ENCODE results near the gene ASRGL1.

Gene ASRGL1

GRCh38 chr11:62390722-62391121, 53.5 kb downstream of the ASRGL1 start:
- no peak overlapping the region for H3K27ac ChIP-seq
- TF ChIP-seq CTCF (IDR thresholded peaks at IDR 0.05; ENCODE audit: low read depth, low read length), result no peak
- H3K27me3 ChIP-seq (ENCODE audit: insufficient read depth, low read depth, severe bottlenecking), result no peaks in the 10 kb centered on the region
- H3K36me3 ChIP-seq, result peaks cover 36% of the 10 kb centered on the region
- DNase-seq, result no peak
- H3K4me3 ChIP-seq (ENCODE audit: low read depth, low read length), result no peak overlapping the region
- no peaks in the 10 kb centered on the region for H3K9me3 ChIP-seq (ENCODE audit: severe bottlenecking)

GRCh38 chr11:62391642-62392425, 54.6 kb downstream of the ASRGL1 start:
- peak overlapping the region; percentile 16 for H3K27ac ChIP-seq
- peaks cover 33% of the 10 kb centered on the region for H3K36me3 ChIP-seq

GRCh38 chr11:62392506-62392905, 55.3 kb downstream of the ASRGL1 start:
- Histone ChIP-seq H3K4me3 (ENCODE audit: low read depth, low read length) (no peak overlapping the region), H3K9me3 (ENCODE audit: severe bottlenecking) (no peaks in the 10 kb centered on the region), H3K36me3 (peaks cover 33% of the 10 kb centered on the region), H3K27ac (peak overlapping the region; percentile 63), H3K27me3 (ENCODE audit: insufficient read depth, low read depth, severe bottlenecking) (no peaks in the 10 kb centered on the region)
- TF ChIP-seq CTCF (IDR thresholded peaks at IDR 0.05; ENCODE audit: low read depth, low read length), result no peak
- DNase-seq, result no peak

More at GRCh38 chr11:62391642-62392425, 54.6 kb downstream of the ASRGL1 start:
- no peak for DNase-seq
- peak; percentile 59 for TF ChIP-seq CTCF (IDR thresholded peaks at IDR 0.05; ENCODE audit: low read depth, low read length)
- no peak overlapping the region for H3K4me3 ChIP-seq (ENCODE audit: low read depth, low read length)
- H3K9me3 ChIP-seq (ENCODE audit: severe bottlenecking), result no peaks in the 10 kb centered on the region
- H3K27me3 ChIP-seq (ENCODE audit: insufficient read depth, low read depth, severe bottlenecking), result no peaks in the 10 kb centered on the region

GRCh38 chr11:62393061-62393611, 55.9 kb downstream of the ASRGL1 start:
- Histone ChIP-seq H3K9me3 (ENCODE audit: severe bottlenecking) (no peaks in the 10 kb centered on the region), H3K4me3 (ENCODE audit: low read depth, low read length) (no peak overlapping the region), H3K27ac (peak overlapping the region; percentile 63), H3K27me3 (ENCODE audit: insufficient read depth, low read depth, severe bottlenecking) (no peaks in the 10 kb centered on the region), H3K36me3 (peaks cover 28% of the 10 kb centered on the region)
- peak; percentile 35 for DNase-seq
- peak; percentile 14; the same call in 1 of the 2 replicates for TF ChIP-seq CTCF (IDR thresholded peaks at IDR 0.05; ENCODE audit: low read depth, low read length)

- H3K36me3 ChIP-seq, result peaks cover 27% of the 10 kb centered on the region
- TF ChIP-seq CTCF (IDR thresholded peaks at IDR 0.05; ENCODE audit: low read depth, low read length), result no peak
- H3K27me3 ChIP-seq (ENCODE audit: insufficient read depth, low read depth, severe bottlenecking), result no peaks in the 10 kb centered on the region
- no peaks in the 10 kb centered on the region for H3K9me3 ChIP-seq (ENCODE audit: severe bottlenecking)
- H3K27ac ChIP-seq, result peak overlapping the region; percentile 63
- no peak overlapping the region for H3K4me3 ChIP-seq (ENCODE audit: low read depth, low read length)
- peak; percentile 59 for DNase-seq
Measured at GRCh38 chr11:62393735-62394134, 56.5 kb downstream of the ASRGL1 start.

All from WERI-Rb-1 (cell line).